Naive thymus-derived CD4-positive, alpha-beta T cell (primary cell): ENCODE results near the gene CEP72. TPM values are rescaled to one million over a fixed set of nuclear protein-coding genes. Genes with fewer than 3 reads are reported as not detected.

Source experiments
- ATAC-seq: fragments of 150-1000 bp; cut with Tn5 transposase; 2 replicates; pipeline ENCODE4 v1.10.0; 2021; ENCODE audit warnings: mild to moderate bottlenecking, moderate library complexity
- CTCF ChIA-PET: fragments of 350-600 bp; sonication (Branson Sonifier 250); formaldehyde crosslinking; loops from one replicate; lab custom pipeline; 2021; ENCODE audit warnings: antibody characterized with exemption; lab: Charles Lee
- POLR2A ChIA-PET: fragments of 350-600 bp; sonication (Branson Sonifier 250); formaldehyde crosslinking; loops from one replicate; lab custom pipeline; 2021; ENCODE audit warnings: antibody characterized with exemption, inconsistent platforms; lab: Charles Lee
- DNase-seq, 9 donors: peaks; one replicate each; pipeline versions ENCODE4 v3.0.0 to v3.0.0-alpha.2; 2020 to 2022; ENCODE audit warnings: mixed read lengths in 1 of 9
- H3K27ac ChIP-seq: one replicate; pipeline ENCODE4 v1.7.0; 2013; ENCODE audit warnings: mild to moderate bottlenecking, low read depth, low read length, moderate library complexity
- H3K27me3 ChIP-seq, 2 donors: one replicate each; pipeline ENCODE4 v1.7.0; 2013; ENCODE audit warnings: low read length in 2 of 2, mild to moderate bottlenecking in 2 of 2, moderate library complexity in 2 of 2; ENCODE audit not compliant: control insufficient read depth in 2 of 2, insufficient read depth in 2 of 2
- H3K36me3 ChIP-seq, 3 experiments: 1 replicate in 2 of 3; 2 replicates in 1 of 3; pipeline ENCODE4 v1.7.0; 2013; ENCODE audit warnings: low read length in 3 of 3, mild to moderate bottlenecking in 3 of 3, moderate library complexity in 1 of 3; ENCODE audit not compliant: insufficient read depth in 3 of 3, control insufficient read depth in 2 of 3
- H3K4me1 ChIP-seq, 2 donors: one replicate each; pipeline ENCODE4 v1.7.0; 2013; ENCODE audit warnings: low read length in 2 of 2, mild to moderate bottlenecking in 2 of 2, moderate library complexity in 1 of 2; ENCODE audit not compliant: control insufficient read depth in 2 of 2, insufficient read depth in 2 of 2
- H3K4me3 ChIP-seq: 2 replicates; pipeline ENCODE4 v1.7.0; 2013; ENCODE audit warnings: mild to moderate bottlenecking, low read length
- H3K9me3 ChIP-seq, 3 experiments: 1 replicate in 2 of 3; 2 replicates in 1 of 3; pipeline ENCODE4 v1.7.0; 2013; ENCODE audit warnings: low read length in 3 of 3; ENCODE audit not compliant: control insufficient read depth in 2 of 3
- H3K27ac Mint-ChIP-seq, 9 donors: one replicate each; pipeline ENCODE4 v1.8.0; 2020 to 2022; ENCODE audit warnings: mixed read lengths in 9 of 9, mild to moderate bottlenecking in 8 of 9, moderate library complexity in 5 of 9, inconsistent platforms in 2 of 9
- H3K27me3 Mint-ChIP-seq, 5 donors: one replicate each; pipeline ENCODE4 v1.8.0; 2021 to 2022; ENCODE audit warnings: mixed read lengths in 5 of 5, mild to moderate bottlenecking in 1 of 5
- H3K36me3 Mint-ChIP-seq, 5 donors: one replicate each; pipeline ENCODE4 v1.8.0; 2020 to 2022; ENCODE audit warnings: mixed read lengths in 5 of 5, mild to moderate bottlenecking in 3 of 5, inconsistent platforms in 1 of 5
- H3K4me1 Mint-ChIP-seq, 7 donors: one replicate each; pipeline ENCODE4 v1.8.0; 2020 to 2022; ENCODE audit warnings: mixed read lengths in 7 of 7, mild to moderate bottlenecking in 3 of 7, inconsistent platforms in 1 of 7
- H3K4me3 Mint-ChIP-seq, 10 donors: one replicate each; pipeline ENCODE4 v1.8.0; 2020 to 2022; ENCODE audit warnings: mild to moderate bottlenecking in 10 of 10, mixed read lengths in 10 of 10, moderate library complexity in 6 of 10, inconsistent platforms in 2 of 10
- H3K9me3 Mint-ChIP-seq, 11 donors: one replicate each; pipeline ENCODE4 v1.8.0; 2020 to 2022; ENCODE audit warnings: mixed read lengths in 11 of 11, mild to moderate bottlenecking in 4 of 11, inconsistent platforms in 1 of 11, moderate library complexity in 1 of 11
- intact Hi-C, 2 donors: fragments of 100-400 bp; cut with micrococcal nuclease; formaldehyde crosslinking; loops; one replicate each; pipeline ENCODE4 v1.15.1; 2023
- polyA plus RNA-seq, 2 donors: library from polyadenylated mRNA; unstranded; fragments of 300-500 nt; fragmentation: Illumina TruSeq; gene quantifications; one replicate each; pipeline ENCODE4 v1.2.3, GENCODE V29; 2021
- total RNA-seq, 6 experiments: library from RNA in 5 of 6; stranded (reverse) in 5 of 6; gene quantifications; 1 replicate in 5 of 6; 2 replicates in 1 of 6; pipeline ENCODE4 v1.2.3 and lab custom pipeline; 2021 to 2026

Gene CEP72
- total and polyA plus RNA-seq, 7 experiments from 2014 or later: 6.0 to 33.8 (median 16.4) TPM

GRCh38 chr5:670396-671270 is 58.5 kb downstream of the CEP72 start:
- H3K27ac Mint-ChIP-seq: peak overlapping the region in 1 of 9 donors; percentile 25
- DNase-seq (no peak), ATAC-seq (no peak)

GRCh38 chr5:671459-672328 is 59.6 kb downstream of the CEP72 start:
- H3K9me3 Mint-ChIP-seq: no peaks in the 10 kb centered on the region
- ATAC-seq (peak; percentile 77), DNase-seq (peak; percentile 48 to 73 (median 65))
- peaks cover 0 to 8% (median 7%) of the 10 kb centered on the region in 5 donors for H3K27me3 Mint-ChIP-seq
- peaks cover 0 to 6% (median 5%) of the 10 kb centered on the region in 5 donors for H3K36me3 Mint-ChIP-seq
- Histone ChIP-seq H3K4me1 (peaks cover 17 to 22% of the 10 kb centered on the region in 2 donors), H3K4me3 (peak overlapping the region; percentile 24), H3K27me3 (no peaks in the 10 kb centered on the region), H3K9me3 (no peaks in the 10 kb centered on the region), H3K36me3 (no peaks in the 10 kb centered on the region), H3K27ac (no peak overlapping the region)
- peak overlapping the region in 1 of 9 donors; percentile 56 for H3K27ac Mint-ChIP-seq
- H3K4me3 Mint-ChIP-seq: peak overlapping the region in 2 of 10 donors; percentile 63 to 78
- CTCF ChIA-PET: interaction anchor here (1.2 to 1.8 kb wide), 2 partner anchors 231 to 233 kb away, joined by 3 to 8 read pairs; no protein-coding TSS in a partner anchor
- POLR2A ChIA-PET: interaction anchor here (1.8 kb wide), 1 partner anchor 220 kb away, joined by 6 read pairs; the partner anchor contains the start of gene BRD9
- intact Hi-C loops: loop anchor here (1.0 to 2.0 kb wide), 2 partner anchors 231 to 233 kb away; no protein-coding TSS in a partner anchor
- H3K4me1 Mint-ChIP-seq: peaks cover 0 to 17% (median 12%) of the 10 kb centered on the region in 7 donors

More at GRCh38 chr5:670396-671270, 58.5 kb downstream of the CEP72 start:
- H3K9me3 Mint-ChIP-seq: no peaks in the 10 kb centered on the region
- CTCF ChIA-PET: interaction anchor here (0.9 to 1.8 kb wide), 3 partner anchors 15 to 234 kb away, joined by 3 to 8 read pairs (median 3); no protein-coding TSS in a partner anchor
- Histone ChIP-seq H3K27ac (no peak overlapping the region), H3K4me3 (no peak overlapping the region), H3K4me1 (peaks cover 17 to 22% of the 10 kb centered on the region in 2 donors), H3K36me3 (peaks cover 0 to 7% (median 0%) of the 10 kb centered on the region in 3 experiments), H3K27me3 (no peaks in the 10 kb centered on the region), H3K9me3 (no peaks in the 10 kb centered on the region)
- H3K4me1 Mint-ChIP-seq: peaks cover 0 to 17% (median 12%) of the 10 kb centered on the region in 7 donors
- H3K36me3 Mint-ChIP-seq: peaks cover 0 to 6% (median 5%) of the 10 kb centered on the region in 5 donors
- no peak overlapping the region for H3K4me3 Mint-ChIP-seq
- intact Hi-C loops: loop anchor here (1.0 to 2.0 kb wide), 2 partner anchors 232 to 234 kb away; no protein-coding TSS in a partner anchor
- peaks cover 0 to 8% (median 0%) of the 10 kb centered on the region in 5 donors for H3K27me3 Mint-ChIP-seq
- POLR2A ChIA-PET: no interaction called here

GRCh38 chr5:672329-673160 is 60.4 kb downstream of the CEP72 start:
- peak overlapping the region in 9 of 10 donors; percentile 36 to 81 (median 69) for H3K4me3 Mint-ChIP-seq
- CTCF ChIA-PET: interaction anchor here (0.9 kb wide), 1 partner anchor 216 kb away, joined by 4 read pairs; no protein-coding TSS in a partner anchor

GRCh38 chr5:673161-673830 is 61.2 kb downstream of the CEP72 start:
- DNase-seq (no peak), ATAC-seq (no peak)
- Mint-ChIP-seq H3K4me1 (peaks cover 0 to 17% (median 10%) of the 10 kb centered on the region in 7 donors), H3K27ac (peak overlapping the region; percentile 34 to 96 (median 83)), H3K27me3 (peaks cover 0 to 8% (median 7%) of the 10 kb centered on the region in 5 donors), H3K9me3 (no peaks in the 10 kb centered on the region), H3K36me3 (no peaks in the 10 kb centered on the region), H3K4me3 (peak overlapping the region in 9 of 10 donors; percentile 36 to 81 (median 69))
- H3K27ac ChIP-seq: peak overlapping the region; percentile 27
- H3K9me3 ChIP-seq: no peaks in the 10 kb centered on the region
- no peak overlapping the region for H3K4me3 ChIP-seq
- POLR2A ChIA-PET: interaction anchor here (1.8 kb wide), 1 partner anchor 218 kb away, joined by 6 read pairs; the partner anchor contains the start of gene BRD9
- peaks cover 17 to 22% of the 10 kb centered on the region in 2 donors for H3K4me1 ChIP-seq
- H3K36me3 ChIP-seq: no peaks in the 10 kb centered on the region
- H3K27me3 ChIP-seq: no peaks in the 10 kb centered on the region
- CTCF ChIA-PET: interaction anchor here (0.7 to 0.9 kb wide), 2 partner anchors 215 to 230 kb away, joined by 3 to 4 read pairs; no protein-coding TSS in a partner anchor
- intact Hi-C loops: no loop called here

More at GRCh38 chr5:672329-673160, 60.4 kb downstream of the CEP72 start:
- Histone ChIP-seq H3K27me3 (no peaks in the 10 kb centered on the region), H3K9me3 (no peaks in the 10 kb centered on the region), H3K36me3 (no peaks in the 10 kb centered on the region), H3K4me3 (no peak overlapping the region), H3K27ac (no peak overlapping the region), H3K4me1 (peaks cover 17 to 22% of the 10 kb centered on the region in 2 donors)
- Mint-ChIP-seq H3K27me3 (peaks cover 0 to 8% (median 7%) of the 10 kb centered on the region in 5 donors), H3K4me1 (peaks cover 0 to 17% (median 10%) of the 10 kb centered on the region in 7 donors), H3K27ac (peak overlapping the region; percentile 34 to 96 (median 83)), H3K9me3 (no peaks in the 10 kb centered on the region), H3K36me3 (peaks cover 0 to 1% (median under 1%) of the 10 kb centered on the region in 5 donors)
- DNase-seq: peak in 8 of 9 donors; percentile 55 to 88 (median 74)
- intact Hi-C loops: no loop called here
- POLR2A ChIA-PET: interaction anchor here (1.8 kb wide), 1 partner anchor 219 kb away, joined by 6 read pairs; the partner anchor contains the start of gene BRD9
- peak; percentile 69 for ATAC-seq

- Mint-ChIP-seq H3K4me1 (peaks cover 0 to 17% (median 10%) of the 10 kb centered on the region in 7 donors), H3K27me3 (peaks cover 0 to 8% (median 7%) of the 10 kb centered on the region in 5 donors), H3K9me3 (no peaks in the 10 kb centered on the region), H3K36me3 (no peaks in the 10 kb centered on the region), H3K4me3 (no peak overlapping the region), H3K27ac (no peak overlapping the region)
- peaks cover 17 to 22% of the 10 kb centered on the region in 2 donors for H3K4me1 ChIP-seq
- intact Hi-C loops: no loop called here
- no peaks in the 10 kb centered on the region for H3K36me3 ChIP-seq
- no peaks in the 10 kb centered on the region for H3K27me3 ChIP-seq
- ATAC-seq (no peak), DNase-seq (no peak)
- ChIA-PET CTCF (interaction anchor here (0.7 kb wide), 1 partner anchor 230 kb away, joined by 3 read pairs; no protein-coding TSS in a partner anchor), POLR2A (no interaction called here)
- H3K4me3 ChIP-seq: no peak overlapping the region
- no peaks in the 10 kb centered on the region for H3K9me3 ChIP-seq
- H3K27ac ChIP-seq: no peak overlapping the region
Measured at GRCh38 chr5:673831-674629, 61.9 kb downstream of the CEP72 start.
